NCI-H2171 treated with DMSO at 0.1 percent for 48 hours (cell line): Measurements from ENCODE around the gene CALD1.

Experiments used
- DNase-seq: peaks from one replicate; lab custom pipeline; 2025; lab: John Stamatoyannopoulos, UW

Gene CALD1

GRCh38 chr7:134896073-134896472, 116.6 kb downstream of the CALD1 start:
- no peak for DNase-seq

DNA sequence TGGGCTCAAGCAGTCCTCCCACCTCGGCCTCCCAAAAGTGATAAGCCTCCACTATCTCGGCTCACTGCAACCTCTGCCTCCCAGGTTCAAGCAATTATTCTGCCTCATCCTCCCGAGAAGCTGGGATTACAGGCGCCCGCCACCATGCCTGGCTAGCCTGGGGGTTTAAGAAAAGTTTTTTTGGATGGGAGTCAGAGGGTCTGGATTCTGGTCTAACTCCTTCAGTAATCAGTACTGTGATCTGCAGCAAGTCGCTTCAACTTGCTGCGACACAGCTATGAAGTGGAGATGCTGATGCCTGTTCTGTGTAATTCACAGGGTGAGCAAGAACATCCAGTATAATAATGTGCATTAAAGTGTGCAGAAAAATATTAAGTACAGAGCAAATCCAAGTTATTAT, 118.5 kb downstream of the CALD1 start:
- DNase-seq, result no peak

GRCh38 chr7:134899729-134900128, 120.3 kb downstream of the CALD1 start:
- DNase-seq, result no peak

GRCh38 chr7:134900166-134900982, 120.9 kb downstream of the CALD1 start:
- DNase-seq, result no peak

GRCh38 chr7:134901389-134902020, 122.1 kb downstream of the CALD1 start:
- DNase-seq, result no peak

- DNase-seq, result no peak
Observed at GRCh38 chr7:134902058-134902457, 122.6 kb downstream of the CALD1 start.

DNA sequence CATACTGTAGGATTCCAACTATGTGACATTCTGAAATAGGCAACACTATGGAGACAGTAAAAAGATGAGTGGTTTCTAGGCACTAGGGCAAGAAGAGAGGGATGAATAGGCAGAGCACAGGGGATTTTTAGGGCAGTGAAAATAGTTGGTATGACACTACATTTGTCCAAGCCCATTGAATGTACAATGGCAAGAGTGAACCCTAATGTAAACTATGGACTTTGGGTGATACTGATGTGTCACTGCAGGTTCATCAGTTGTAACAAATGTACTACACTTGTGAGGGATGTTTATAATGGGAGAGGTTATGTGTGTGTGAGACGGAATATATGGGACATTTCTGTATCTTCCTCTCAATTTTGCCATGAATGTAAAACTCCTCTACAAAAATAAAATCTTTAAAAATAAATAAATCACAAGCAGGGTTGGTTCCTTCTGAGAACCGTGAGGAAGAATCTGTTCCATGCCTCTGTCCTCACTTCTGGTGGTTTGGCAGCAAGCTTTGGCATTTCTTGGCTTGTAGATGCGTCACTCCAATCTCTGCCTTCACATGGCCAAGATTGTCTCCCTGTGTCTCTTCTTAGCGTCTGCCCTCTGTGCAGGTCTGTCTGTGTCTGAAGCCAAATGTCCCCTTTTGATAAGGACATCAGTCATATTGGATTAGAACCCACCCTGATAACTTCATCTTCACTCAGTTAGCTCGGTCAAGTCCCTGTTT, 123.8 kb downstream of the CALD1 start:
- no peak for DNase-seq

DNA sequence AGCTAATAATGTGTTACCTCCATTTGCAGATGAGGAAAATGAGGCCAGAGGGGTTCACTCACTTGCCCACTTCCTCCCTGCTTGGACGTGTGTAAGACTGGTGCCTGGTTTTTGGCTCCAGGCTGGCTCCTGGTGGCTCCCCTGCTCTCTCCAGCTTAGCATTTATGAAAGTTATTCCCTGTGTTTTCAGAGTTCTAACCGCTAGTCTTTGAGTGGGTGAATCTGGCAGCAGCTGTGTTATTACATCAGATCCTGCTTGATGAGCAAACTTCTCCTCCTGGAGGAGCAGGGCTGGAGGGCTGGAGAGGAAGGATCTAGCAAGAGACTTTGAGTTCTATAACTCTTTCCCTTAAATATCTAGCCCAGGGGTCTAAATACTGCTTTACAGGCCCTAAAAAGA, 125.9 kb downstream of the CALD1 start:
- no peak for DNase-seq

- no peak for DNase-seq
Observed at GRCh38 chr7:134907000-134907399, 127.6 kb downstream of the CALD1 start.

- no peak for DNase-seq
Observed at GRCh38 chr7:134907639-134908038, 128.2 kb downstream of the CALD1 start.

DNA sequence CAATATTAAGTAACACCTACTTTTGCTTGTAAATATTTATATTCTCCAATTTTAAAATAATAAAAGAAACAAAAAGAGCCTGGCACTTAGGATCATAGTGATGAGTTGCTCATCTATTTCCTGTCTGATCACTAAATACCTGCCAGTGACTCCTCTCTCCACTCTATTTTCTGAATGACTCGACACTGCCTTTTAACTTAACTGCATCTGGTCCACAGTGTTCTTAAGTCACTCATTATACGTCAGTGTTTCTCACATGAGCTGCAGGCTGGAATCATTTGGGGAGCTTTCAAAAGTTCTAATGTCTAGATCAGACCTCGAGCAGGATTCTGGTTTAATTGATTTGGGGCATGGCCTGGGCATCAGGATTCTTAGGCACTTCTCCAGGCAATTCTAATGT, 128.9 kb downstream of the CALD1 start:
- DNase-seq, result no peak

DNA sequence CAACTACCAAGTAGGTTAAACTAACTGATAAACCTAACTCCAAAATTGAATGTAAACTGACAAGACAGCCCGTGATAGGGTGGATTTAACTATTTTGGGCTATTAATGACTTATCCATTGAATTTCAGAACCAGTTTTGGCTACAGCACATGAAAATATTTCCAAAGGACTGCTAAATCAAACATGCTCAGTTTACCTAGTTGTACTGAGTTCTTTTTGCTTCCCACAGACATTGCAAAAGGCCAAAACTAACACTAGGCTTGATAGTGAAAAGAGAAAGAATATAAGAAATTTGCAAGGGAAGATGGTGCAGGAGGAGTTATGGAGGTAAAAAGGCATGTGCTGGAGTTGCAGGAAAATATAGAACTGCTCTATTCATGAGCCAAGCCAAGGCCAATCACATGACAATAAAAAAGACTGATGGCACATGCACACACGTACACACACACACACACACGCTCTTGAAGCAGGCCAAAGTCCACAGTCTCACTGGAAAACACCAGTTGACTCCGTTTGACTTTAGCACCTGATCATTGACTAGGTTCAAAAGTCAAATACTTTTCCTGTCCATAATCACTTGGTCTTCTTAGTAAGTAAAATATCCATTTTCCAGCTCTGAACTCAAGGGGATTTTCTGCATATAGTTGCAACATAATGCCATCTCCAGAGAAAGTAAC, 130.9 kb downstream of the CALD1 start:
- DNase-seq, result no peak

- no peak for DNase-seq
Observed at GRCh38 chr7:134910968-134911367, 131.5 kb downstream of the CALD1 start.

DNA sequence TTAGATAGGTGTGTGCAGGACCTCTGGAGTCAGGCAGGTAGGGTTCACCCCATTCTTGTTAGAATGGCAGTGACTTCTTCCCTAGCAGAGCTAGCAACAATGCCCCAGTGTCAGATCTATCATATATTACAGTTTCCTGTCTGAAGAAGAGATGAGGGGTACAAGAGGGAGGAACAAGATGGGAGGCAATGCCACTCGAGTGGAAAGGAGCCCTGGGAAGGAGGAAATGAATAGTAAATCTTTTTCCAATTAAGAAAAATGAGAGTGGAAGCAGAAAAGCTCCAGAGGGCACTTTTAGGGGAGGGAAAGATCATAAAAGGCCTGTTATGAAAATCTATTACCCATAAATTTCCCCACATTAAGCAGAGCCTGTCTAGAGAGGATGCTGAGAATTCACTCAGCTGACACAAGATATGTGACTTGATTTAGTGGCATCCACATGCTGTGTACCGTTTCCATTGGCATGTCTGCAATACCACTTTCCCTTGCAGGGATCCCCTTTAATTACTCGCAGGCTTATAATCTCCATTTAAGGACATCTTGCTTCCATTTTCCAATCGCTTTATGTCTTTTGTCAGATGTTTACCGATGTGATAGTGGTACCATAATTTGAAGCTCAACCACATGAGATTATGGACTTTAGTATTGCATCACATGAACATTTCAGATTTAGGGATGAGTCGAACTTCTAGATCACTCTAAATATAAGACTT, 136.9 kb downstream of the CALD1 start:
- no peak for DNase-seq

GRCh38 chr7:134919240-134919641, 139.8 kb downstream of the CALD1 start:
- no peak for DNase-seq

- DNase-seq, result no peak
Observed at GRCh38 chr7:134920026-134920753, 140.8 kb downstream of the CALD1 start.

DNA sequence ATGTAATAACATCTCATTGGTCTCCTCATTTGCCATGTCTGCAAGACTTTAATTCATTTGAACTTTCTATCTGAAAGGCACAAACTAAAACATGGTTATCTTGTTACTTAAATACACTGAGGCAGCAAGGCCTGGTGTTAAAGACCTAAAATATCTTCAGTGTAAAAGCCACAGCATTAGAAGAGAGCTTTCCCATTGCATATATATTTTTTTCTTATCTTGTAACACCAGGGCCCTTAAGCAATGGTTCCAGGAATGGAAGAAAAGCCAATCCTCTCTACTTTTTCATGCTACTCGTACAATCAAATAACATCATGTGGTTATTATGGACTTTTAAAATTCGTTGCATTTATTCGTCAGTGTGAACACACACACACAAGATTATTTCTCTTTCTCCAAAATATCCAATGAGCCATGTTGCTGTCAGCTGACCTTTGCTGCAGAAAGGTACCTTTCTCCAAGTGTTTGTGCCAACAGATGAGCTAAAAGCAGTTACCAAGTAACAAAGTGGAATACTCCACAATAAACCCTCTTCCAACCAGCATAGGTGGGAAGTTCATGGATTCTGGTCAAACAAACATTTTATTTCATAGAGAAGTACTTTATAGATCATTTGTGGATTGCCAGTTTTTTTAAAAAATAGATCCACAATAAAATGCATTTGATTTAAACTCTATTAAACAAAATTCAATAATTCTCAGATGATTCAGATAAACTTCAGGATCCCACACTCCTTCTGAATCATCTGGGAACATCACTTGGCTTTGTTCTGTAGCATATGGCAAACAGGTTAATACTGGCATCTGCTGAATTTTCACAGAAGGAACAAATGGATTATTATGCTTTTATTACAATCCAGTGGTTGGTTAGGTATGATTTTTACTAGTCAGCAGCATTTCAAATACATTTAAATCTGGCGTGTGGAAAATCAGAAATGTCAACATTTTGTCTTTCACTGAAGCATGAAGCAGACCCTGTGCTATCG, 143.6 kb downstream of the CALD1 start:
- DNase-seq, result no peak

- no peak for DNase-seq
Observed at GRCh38 chr7:134925766-134926165, 146.3 kb downstream of the CALD1 start.

GRCh38 chr7:134926396-134926795, 147.0 kb downstream of the CALD1 start:
- DNase-seq, result no peak

GRCh38 chr7:134927076-134927475, 147.6 kb downstream of the CALD1 start:
- no peak for DNase-seq
